BJ (cell line): Measurements from ENCODE around the gene ESRRB. TPM values are rescaled to one million over a fixed set of nuclear protein-coding genes. Genes with fewer than 3 reads are reported as not detected.

Experiments
- CTCF ChIA-PET: fragments of 350-600 bp; formaldehyde crosslinking; extraction: SDS; loops from one replicate; lab custom pipeline; 2021; ENCODE audit warnings: antibody characterized with exemption, inconsistent platforms; lab: Yijun Ruan, JAX
- POLR2A ChIA-PET: fragments of 300-600 bp; sonication (Branson Sonifier 250); formaldehyde crosslinking; extraction: SDS; loops from one replicate; lab custom pipeline; 2021; ENCODE audit warnings: antibody characterized with exemption; lab: Charles Lee
- DNase-seq: peaks from one replicate; pipeline ENCODE4 v3.0.0-alpha.2; 2011; ENCODE audit warnings: low read depth
- H3K27me3 ChIP-seq: 2 replicates; pipeline ENCODE4 v1.6.0; 2011; ENCODE audit warnings: low read length; ENCODE audit not compliant: control insufficient read depth, insufficient read depth
- H3K36me3 ChIP-seq: 2 replicates; pipeline ENCODE4 v1.5.1; 2011; ENCODE audit warnings: low read length; ENCODE audit not compliant: control insufficient read depth, insufficient read depth
- H3K4me3 ChIP-seq: 2 replicates; pipeline ENCODE4 v1.5.1; 2011; ENCODE audit warnings: low read depth, mild to moderate bottlenecking, control low read depth, low read length
- CTCF ChIP-seq: IDR thresholded peaks from 2 replicates; pipeline ENCODE4 v1.5.1; 2011; ENCODE audit warnings: low read depth, mild to moderate bottlenecking, control low read depth, inconsistent platforms, low read length, moderate library complexity; ENCODE audit not compliant: insufficient read depth
- polyA plus RNA-seq: library from polyadenylated mRNA; depleted of rRNA; stranded (reverse); fragments of >200 nt; gene quantifications from 2 replicates; pipeline ENCODE4 v1.2.3, GENCODE V29; 2011; rRNA removed

The ESRRB gene
- polyA plus RNA-seq, 1 experiment, result not detected

GRCh38 chr14:76547831-76548230 is 171.9 kb downstream of the ESRRB start:
- H3K27me3 ChIP-seq, result no peaks in the 10 kb centered on the region; the same call in 1 of the 2 replicates
- DNase-seq, result no peak
- TF ChIP-seq CTCF, result no peak
- CTCF ChIA-PET, result no interaction called here
- H3K4me3 ChIP-seq, result no peak overlapping the region
- POLR2A ChIA-PET, result no interaction called here
- no peaks in the 10 kb centered on the region for H3K36me3 ChIP-seq

GRCh38 chr14:76550534-76550933 is 174.6 kb downstream of the ESRRB start:
- TF ChIP-seq CTCF, result no peak
- DNase-seq, result no peak
- Histone ChIP-seq H3K27me3 (no peaks in the 10 kb centered on the region; the same call in 1 of the 2 replicates), H3K36me3 (no peaks in the 10 kb centered on the region), H3K4me3 (no peak overlapping the region)
- POLR2A ChIA-PET, result no interaction called here
- CTCF ChIA-PET, result no interaction called here

GRCh38 chr14:76551116-76551515 is 175.2 kb downstream of the ESRRB start:
- CTCF ChIA-PET, result no interaction called here

More at GRCh38 chr14:76551116-76551515, 175.2 kb downstream of the ESRRB start:
- Histone ChIP-seq H3K4me3 (no peak overlapping the region), H3K27me3 (no peaks in the 10 kb centered on the region; the same call in 1 of the 2 replicates), H3K36me3 (no peaks in the 10 kb centered on the region)
- TF ChIP-seq CTCF, result no peak
- POLR2A ChIA-PET, result no interaction called here
- no peak for DNase-seq

Other genes starting within 250 kb of the ESRRB start
- 23.6 and 26.1 TPM in 2 replicates for gene GPATCH2L, start 224.2 kb upstream of the ESRRB start, polyA plus RNA-seq